ENCODE data around the gene LSM4. TPM values are rescaled to one million over a fixed set of nuclear protein-coding genes. Genes with fewer than 3 reads are reported as not detected.
A peak's percentile ranks its signal among the peaks of the same experiment; 100 is the strongest.

Gene LSM4
- total and polyA plus RNA-seq, 7 donors, result 89.1 to 285 (median 144) TPM

GRCh38 chr19:18310118-18310909 is 12.6 kb downstream of the LSM4 start:
- TF ChIP-seq CTCF (IDR thresholded peaks at IDR 0.05) (no peak), EP300 (IDR thresholded peaks at IDR 0.05) (no peak), POLR2AphosphoS5 (IDR thresholded peaks at IDR 0.05) (no peak), POLR2A (IDR thresholded peaks at IDR 0.05) (no peak)
- H3K9me3 ChIP-seq, result no peaks in the 10 kb centered on the region
- intact Hi-C loops (cut with DNase I), result no loop called here
- H3K4me1 ChIP-seq, result peaks cover 0 to 29% (median 21%) of the 10 kb centered on the region in 4 donors
- 51 to 79% methylated on average over 23 of the region's 23 CpGs for WGBS, 2 donors
- H3K36me3 ChIP-seq, result peaks cover 0 to 57% (median 23%) of the 10 kb centered on the region in 4 donors
- no peak overlapping the region for H3K4me3 ChIP-seq
- no peak overlapping the region for H3K27ac ChIP-seq
- no peak for DNase-seq
- no peaks in the 10 kb centered on the region for H3K27me3 ChIP-seq

GRCh38 chr19:18309525-18310064 is 13.3 kb downstream of the LSM4 start:
- intact Hi-C loops (cut with DNase I), result no loop called here
- Histone ChIP-seq H3K4me1 (peaks cover 0 to 37% (median 28%) of the 10 kb centered on the region in 4 donors), H3K27ac (no peak overlapping the region), H3K27me3 (no peaks in the 10 kb centered on the region), H3K9me3 (no peaks in the 10 kb centered on the region), H3K36me3 (peaks cover 0 to 51% (median 23%) of the 10 kb centered on the region in 4 donors), H3K4me3 (no peak overlapping the region)
- TF ChIP-seq POLR2A (IDR thresholded peaks at IDR 0.05) (no peak), EP300 (IDR thresholded peaks at IDR 0.05) (no peak), POLR2AphosphoS5 (IDR thresholded peaks at IDR 0.05) (no peak), CTCF (IDR thresholded peaks at IDR 0.05) (no peak)
- DNase-seq, result no peak
- 93 to 96% methylated on average over 33 of the region's 33 CpGs for WGBS, 2 donors

- Histone ChIP-seq H3K4me3 (no peak overlapping the region), H3K9me3 (no peaks in the 10 kb centered on the region), H3K4me1 (peaks cover 0 to 43% (median 35%) of the 10 kb centered on the region in 4 donors), H3K27me3 (no peaks in the 10 kb centered on the region), H3K36me3 (peaks cover 0 to 51% (median 23%) of the 10 kb centered on the region in 4 donors), H3K27ac (peak overlapping the region in 1 of 4 donors; percentile 97)
- no peak for DNase-seq
- TF ChIP-seq POLR2AphosphoS5 (IDR thresholded peaks at IDR 0.05), result no peak
- TF ChIP-seq EP300 (IDR thresholded peaks at IDR 0.05), result no peak
- no peak for TF ChIP-seq POLR2A (IDR thresholded peaks at IDR 0.05)
- TF ChIP-seq CTCF (IDR thresholded peaks at IDR 0.05), result no peak
- intact Hi-C loops (cut with DNase I), result no loop called here
- 91 to 92% methylated on average over 7 of the region's 7 CpGs for WGBS, 2 donors
Observed at GRCh38 chr19:18308948-18309325, 13.9 kb downstream of the LSM4 start.

GRCh38 chr19:18308051-18308947 is 14.6 kb downstream of the LSM4 start:
- peaks cover 0 to 51% (median 23%) of the 10 kb centered on the region in 4 donors for H3K36me3 ChIP-seq
- peak overlapping the region; percentile 93 to 97 (median 96) for H3K27ac ChIP-seq
- whole genome bisulfite sequencing, 2 donors, result 92 to 93% methylated on average over 20 of the region's 20 CpGs
- peaks cover 0 to 50% (median 41%) of the 10 kb centered on the region in 4 donors for H3K4me1 ChIP-seq
- no peaks in the 10 kb centered on the region for H3K27me3 ChIP-seq
- intact Hi-C loops (cut with DNase I), result no loop called here
- H3K4me3 ChIP-seq, result no peak overlapping the region
- H3K9me3 ChIP-seq, result no peaks in the 10 kb centered on the region
- TF ChIP-seq POLR2A (IDR thresholded peaks at IDR 0.05) (no peak), POLR2AphosphoS5 (IDR thresholded peaks at IDR 0.05) (no peak), EP300 (IDR thresholded peaks at IDR 0.05) (no peak), CTCF (IDR thresholded peaks at IDR 0.05) (no peak)
- no peak for DNase-seq

Data from sigmoid colon (tissue), 7 donors.